Activated CD8-positive, alpha-beta memory T cell treated with anti-CD3 and anti-CD28 coated beads, Interleukin-2, amount 50 U/mL, for 1 hour (primary cell): ENCODE results near the gene TMC1.

Experiments
- DNase-seq: peaks from one replicate; pipeline ENCODE4 v3.0.0-alpha.2; 2020; ENCODE audit errors: extremely low read depth

The TMC1 gene

DNA sequence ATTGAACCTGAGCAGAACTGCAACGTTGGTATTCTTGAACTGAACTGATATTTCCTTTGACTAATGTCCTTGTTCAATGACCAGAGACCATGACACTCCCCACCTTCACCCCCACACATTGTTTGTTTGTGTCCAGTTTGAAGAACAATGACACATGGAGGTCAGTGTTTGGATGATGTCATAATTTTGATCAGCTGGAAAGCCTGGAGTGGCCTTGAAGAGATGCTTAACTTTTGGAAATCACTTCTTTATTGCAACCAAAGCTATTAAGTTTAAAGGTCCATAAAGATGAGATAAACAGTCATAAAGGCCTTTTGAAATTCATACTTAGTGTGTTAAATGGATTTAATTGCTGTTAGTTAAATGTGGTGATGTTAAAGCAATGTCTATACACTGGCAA lies 92.7 kb downstream of the TMC1 start:
- DNase-seq, result no peak

GRCh38 chr9:72615931-72616330 lies 94.5 kb downstream of the TMC1 start:
- no peak for DNase-seq

DNA sequence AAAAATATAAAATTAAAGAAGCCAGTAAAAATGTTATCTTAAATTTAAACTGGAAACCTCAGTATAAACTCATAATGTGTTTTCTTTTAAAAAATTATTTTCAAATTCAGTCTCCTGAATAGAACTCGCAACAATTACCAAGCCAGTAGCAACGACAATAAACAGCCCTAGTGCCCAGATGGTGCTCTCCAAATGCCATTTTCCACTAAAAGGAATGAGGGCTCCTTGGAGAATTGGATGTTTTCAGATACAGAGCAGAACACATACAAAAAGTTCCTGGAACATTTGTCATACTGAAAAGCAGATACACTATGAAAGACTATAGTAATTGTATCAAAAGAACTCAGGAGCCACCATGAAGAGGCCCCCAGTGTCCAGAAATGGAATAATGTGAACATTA lies 97.4 kb downstream of the TMC1 start:
- DNase-seq, result no peak

DNA sequence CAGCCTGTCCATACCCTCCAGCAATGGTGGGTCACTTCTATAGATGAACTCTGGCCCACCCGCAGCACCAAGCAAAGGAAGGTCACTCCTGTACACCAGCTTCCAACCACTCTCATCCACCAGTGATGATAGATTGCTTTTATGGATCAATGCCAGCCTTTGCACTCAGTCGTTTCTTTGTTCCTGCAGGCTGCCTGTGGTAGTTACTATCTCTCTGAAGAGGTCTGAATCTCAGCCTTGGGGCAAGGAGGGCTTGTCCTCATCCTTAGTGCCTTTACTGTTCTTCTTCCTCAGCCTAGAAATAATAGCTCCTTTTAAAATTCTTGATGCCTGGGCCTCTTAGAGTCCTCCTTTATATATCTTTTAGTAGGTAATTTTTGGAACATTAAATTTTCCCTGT lies 100.8 kb downstream of the TMC1 start:
- DNase-seq, result no peak

- DNase-seq, result no peak
These were observed 101.7 kb downstream of the TMC1 start for GRCh38 chr9:72623156-72623555.

GRCh38 chr9:72627147-72627546 lies 105.7 kb downstream of the TMC1 start:
- DNase-seq, result no peak

DNA sequence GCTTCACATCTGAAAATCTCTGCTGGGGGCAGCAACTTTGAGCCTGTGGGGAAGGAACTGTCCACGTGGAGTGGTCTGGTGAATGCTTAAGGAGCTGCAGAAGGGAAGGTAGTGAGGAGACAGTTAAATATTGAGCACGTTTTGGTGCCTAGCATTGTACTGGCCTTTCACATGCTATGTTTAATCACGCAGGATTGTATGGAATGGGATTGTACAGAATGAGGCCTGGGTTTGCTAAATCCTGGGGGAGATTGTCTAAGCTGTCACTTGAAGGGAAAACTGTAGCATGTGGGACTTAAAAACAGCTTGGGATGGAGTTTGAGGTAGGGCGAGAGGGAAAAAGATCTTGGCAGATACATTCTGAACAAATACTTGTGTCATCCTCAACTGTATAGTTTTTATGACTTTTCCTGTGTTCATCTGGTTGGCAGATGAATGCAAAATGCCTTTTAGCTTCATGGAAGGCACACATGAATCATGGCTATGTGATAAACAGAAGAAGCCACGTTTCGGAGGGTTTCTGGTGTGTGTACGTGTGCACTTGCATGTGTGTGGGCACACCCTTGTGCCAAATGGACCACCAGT lies 106.6 kb downstream of the TMC1 start:
- DNase-seq, result no peak

DNA sequence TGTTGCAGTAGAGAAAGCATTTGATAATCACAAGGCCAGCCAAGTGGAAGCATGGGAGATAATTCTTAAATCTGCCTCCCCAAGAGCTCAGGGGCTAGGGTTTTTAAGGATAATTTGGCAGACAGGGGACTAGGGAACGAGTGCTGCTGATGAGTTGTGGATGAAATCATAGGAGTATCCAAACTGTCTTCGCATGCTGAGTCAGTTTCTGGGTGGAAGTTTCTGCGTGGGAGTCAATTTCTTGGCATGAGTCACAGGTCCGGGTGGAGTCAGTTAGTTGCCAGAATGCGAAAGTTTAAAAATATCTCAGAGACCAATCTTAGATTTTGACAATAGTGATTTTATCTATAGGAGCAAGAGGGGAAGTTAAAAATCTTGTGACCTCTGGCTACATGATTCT lies 112.6 kb downstream of the TMC1 start:
- no peak for DNase-seq

DNA sequence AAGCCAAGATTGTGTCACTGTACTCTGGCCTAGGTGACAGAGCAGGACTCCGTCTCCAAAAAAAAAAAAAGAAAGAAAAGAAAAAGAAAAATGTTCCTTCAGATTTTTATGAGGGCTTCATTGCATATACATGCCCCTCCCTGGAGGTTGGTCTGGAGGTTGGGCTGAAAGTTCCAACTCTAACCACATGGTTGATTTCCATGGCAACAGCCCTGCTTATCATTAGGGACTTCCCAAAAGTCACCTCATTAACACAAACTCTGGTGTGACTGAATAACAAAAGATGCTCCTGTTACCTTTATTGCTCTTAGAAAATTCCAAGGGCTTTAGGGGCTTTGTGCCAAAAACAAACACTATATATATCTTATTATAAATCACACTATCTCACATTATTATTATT lies 113.8 kb downstream of the TMC1 start:
- no peak for DNase-seq

DNA sequence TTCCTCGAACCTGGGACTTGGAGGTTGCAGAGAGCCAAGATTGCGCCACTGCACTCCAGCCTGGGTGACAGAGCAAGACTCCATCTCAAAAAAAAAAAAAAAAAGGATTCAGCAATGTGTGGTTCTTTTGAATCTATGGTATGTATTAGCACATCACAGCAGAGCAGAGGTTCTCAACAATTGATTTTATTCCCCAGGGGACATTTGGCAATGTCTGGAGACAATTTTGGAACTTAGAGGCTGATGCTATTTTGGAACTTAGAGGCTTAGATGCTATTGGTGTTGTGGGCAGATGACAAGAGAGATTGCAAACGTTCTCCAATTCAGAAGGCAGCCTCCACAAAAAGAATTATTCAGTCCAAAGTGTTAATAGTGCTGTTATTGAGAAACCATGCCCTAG lies 115.2 kb downstream of the TMC1 start:
- DNase-seq, result no peak

- no peak for DNase-seq
These were observed 122.2 kb downstream of the TMC1 start for GRCh38 chr9:72643651-72644050.

DNA sequence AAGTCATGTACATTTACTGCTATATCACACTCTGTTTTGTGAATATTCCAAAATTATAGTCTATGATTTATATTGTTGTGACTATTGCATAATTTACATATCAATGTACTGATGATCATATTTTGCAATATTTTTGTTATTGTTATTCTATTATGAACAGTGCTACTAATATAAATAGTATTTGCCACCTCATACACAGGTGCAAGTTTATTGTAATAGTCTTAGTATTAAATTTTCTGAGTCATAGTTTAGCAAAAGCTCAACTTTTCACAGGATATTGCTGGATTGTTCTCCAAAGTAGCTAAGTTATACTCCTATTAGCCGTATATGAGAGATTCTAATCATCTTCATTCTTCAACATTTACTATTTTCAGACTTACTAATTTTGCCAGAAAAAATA lies 124.7 kb downstream of the TMC1 start:
- DNase-seq, result no peak

GRCh38 chr9:72648324-72649126 lies 127.1 kb downstream of the TMC1 start:
- no peak for DNase-seq

DNA sequence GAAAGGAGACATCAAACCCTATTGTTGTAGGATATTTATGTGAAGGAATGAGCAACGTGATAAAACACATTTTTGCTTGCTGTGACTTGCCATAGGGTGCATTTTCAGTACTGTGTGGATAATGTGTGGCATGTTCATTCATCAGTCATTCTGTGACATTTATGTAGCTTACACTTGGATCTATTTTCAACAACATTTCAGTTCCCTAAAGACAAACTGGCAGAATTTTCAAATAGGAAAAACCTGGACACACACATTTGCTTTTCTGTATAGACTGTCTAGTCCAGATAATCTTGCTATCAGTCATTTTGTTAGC lies 127.7 kb downstream of the TMC1 start:
- DNase-seq, result no peak

DNA sequence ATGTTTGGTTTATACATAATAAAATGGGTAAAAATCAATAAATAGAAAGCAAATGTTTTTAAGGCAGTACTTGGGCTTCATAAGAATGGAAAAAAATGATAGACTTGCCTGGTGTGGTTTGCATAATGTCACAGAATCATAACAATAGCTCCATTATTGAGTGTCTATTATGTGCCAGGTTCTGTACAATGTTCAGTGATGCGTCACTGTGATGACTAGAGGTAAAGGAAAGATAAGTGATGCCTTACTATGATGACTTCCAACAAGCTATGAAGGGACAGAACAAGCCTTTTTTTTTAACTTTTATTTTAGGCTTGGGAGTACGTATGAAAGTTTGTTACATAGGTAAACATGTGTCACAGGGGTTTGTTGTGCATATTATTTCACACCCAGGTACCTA lies 128.8 kb downstream of the TMC1 start:
- DNase-seq, result no peak

- DNase-seq, result no peak
These were observed 134.6 kb downstream of the TMC1 start for GRCh38 chr9:72656021-72656420.

DNA sequence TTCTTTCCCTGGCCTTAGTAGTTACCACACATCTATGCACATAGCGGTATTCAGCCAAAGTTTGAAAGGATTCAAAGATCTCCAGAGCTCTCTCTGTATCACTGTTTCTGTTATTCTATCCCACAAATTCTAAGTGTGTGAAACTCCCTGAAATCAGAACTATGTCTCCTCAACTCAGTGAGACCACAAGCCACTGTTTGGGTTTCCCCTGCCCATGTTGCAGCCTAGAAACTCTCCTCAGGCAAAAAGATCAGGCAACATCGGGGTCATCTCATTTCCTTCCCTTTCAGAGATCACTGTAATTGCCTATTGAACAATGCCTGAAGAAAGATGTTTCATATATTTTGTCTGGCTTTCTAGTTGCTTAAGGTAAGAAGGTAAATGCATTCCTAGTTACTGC lies 135.6 kb downstream of the TMC1 start:
- DNase-seq, result no peak

DNA sequence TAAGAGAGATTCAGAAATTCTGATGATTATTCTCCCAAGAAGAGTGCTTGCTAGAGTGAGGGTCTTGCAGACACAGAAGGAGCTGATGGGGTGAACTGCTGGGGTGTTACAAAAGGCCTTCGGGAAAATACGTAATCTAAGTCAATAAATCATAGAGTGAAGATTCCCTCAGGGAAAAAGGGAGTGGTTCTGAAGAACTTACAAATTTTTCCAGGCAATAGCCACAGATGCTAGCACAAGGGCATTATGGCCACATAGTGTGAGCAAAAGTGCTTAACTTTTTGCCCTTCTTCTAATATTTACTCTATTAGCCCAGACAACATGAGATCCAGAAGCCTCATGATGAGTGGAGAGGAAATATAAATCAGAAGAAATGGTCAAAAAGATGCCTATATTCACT lies 137.3 kb downstream of the TMC1 start:
- DNase-seq, result no peak

DNA sequence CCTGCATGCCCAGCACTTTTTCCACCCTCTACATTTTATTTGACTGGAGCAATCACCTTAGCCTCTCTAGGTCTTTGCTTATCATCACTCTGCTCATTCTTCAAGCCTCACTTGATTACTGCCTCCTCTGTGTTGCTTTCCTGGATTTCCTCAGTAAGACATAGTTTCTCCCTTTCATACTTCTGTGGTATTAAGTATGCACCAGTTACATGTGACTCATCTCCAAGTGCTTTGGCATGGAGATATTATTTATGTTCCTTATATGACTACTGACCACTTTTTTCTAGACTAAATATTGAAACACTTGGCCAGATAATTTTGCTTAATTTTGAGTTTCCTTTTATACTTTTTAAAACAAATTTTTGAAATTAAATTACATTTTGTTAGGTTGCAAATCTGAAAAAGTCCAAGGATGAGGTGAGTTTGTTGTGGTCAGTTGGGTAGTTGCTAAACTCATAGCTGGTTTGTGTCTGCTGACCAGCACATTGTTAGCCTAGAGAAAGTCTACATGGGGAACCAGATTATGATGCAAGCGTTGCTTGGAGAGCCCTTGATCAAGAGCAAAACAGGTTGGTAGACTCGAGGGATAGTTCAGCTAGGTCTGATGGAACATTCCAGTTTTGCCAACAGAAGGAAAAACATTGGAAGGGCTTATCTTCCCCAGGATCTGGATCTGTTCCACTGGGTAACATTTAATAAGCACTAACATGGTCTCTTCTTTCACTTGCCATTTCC lies 140.2 kb downstream of the TMC1 start:
- no peak for DNase-seq

DNA sequence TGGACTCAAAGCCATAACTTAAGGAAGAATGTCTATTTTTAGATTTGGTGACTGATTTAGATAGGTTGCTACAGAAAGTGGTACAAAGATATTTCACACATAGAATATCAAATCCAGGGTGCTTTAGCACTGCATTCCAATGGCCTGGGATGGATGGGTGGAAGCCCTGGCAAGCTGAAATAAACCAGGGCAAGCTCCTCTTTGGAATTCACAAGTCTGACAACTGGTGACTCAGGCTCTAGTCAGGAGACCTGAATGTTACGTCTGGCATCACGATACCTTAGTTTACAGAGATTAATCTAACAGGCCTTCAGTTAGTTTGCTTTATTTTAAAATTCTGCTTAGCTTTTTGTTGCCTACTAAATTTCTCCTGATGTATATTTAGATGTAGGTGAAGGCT lies 144.0 kb downstream of the TMC1 start:
- no peak for DNase-seq

DNA sequence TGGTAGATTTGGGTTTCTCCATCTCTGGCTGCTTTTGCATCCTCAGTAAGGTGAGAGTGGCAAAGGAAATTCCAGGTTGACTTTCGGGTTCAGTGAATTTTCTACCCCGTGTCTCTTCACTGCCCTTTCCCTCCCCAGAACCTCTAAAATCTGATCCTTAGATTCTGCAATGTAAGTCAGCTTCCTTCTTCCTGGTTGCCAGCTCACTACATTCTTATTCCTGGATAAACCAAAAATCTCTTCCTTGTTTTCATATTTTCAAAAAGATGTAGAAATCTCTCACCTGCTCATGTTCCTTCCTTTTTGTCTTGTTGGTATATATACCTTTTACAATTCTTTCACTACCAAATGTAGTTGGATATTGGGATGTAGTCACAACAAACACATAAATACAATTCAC lies 145.8 kb downstream of the TMC1 start:
- DNase-seq, result no peak

GRCh38 chr9:72674961-72675360 lies 153.6 kb downstream of the TMC1 start:
- no peak for DNase-seq

DNA sequence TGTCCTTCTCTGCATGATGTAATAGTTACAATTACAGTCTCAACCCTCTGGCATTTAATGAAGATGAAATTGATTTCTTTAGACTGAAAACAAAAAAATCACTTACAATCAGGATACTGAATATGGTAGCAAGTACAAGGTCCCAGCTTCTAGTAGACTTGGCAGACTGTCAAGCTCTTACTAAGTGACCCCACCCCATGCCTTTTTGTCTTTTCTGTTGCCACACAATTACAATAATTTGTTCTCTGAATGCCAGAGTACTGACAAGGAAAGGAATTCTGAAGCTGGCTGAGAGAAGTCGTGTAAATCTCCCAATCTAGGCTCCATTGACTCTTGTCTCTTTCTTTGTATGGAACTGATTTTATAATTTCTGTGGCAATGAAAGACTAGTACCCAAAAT lies 154.2 kb downstream of the TMC1 start:
- no peak for DNase-seq
